Renal pelvis (tissue), 12 donors: ENCODE measurements around the gene TMEM116. TPM values are rescaled to one million over a fixed set of nuclear protein-coding genes. Genes with fewer than 3 reads are reported as not detected.
"Not testable (repeated sequence)": the region's sequence is repeated elsewhere in the genome, so short reads cannot be mapped to it uniquely, and the experiment has no call there.

Experiments
- DNase-seq: peaks from one replicate; pipeline ENCODE4 v3.0.0-alpha.2; 2013
- long read RNA-seq, 16 experiments: transcript quantifications; one replicate each; lab custom pipeline, GENCODE V29; 2026
- polyA plus RNA-seq, 3 donors: library from polyadenylated mRNA; unstranded; fragments of 120-200 nt; gene quantifications; one replicate each; pipeline ENCODE4 v1.2.1, GENCODE V29; 2013; ENCODE audit not compliant: insufficient read length in 3 of 3

Gene TMEM116
- 10 to 100 TPM; 29.3 to 36.8 (median 29.3) TPM for polyA plus RNA-seq
- long read RNA-seq, donor 1, partial matches to known transcripts, result 382 of 385 reads
- long read RNA-seq, donor 1, other reads (novel, unspliced or antisense), result 0 of 385 reads
- long read RNA-seq, donor 2, partial matches to known transcripts, result 20 of 354 reads
- long read RNA-seq, donor 2, other reads (novel, unspliced or antisense), result 329 of 354 reads
- long read RNA-seq, donor 3, partial matches to known transcripts, result 14 of 234 reads
- long read RNA-seq, donor 3, other reads (novel, unspliced or antisense), result 219 of 234 reads
- long read RNA-seq, donor 4, partial matches to known transcripts, result 5 of 11 reads
- long read RNA-seq, donor 4, other reads (novel, unspliced or antisense), result 0 of 11 reads
- long read RNA-seq, donor 5, partial matches to known transcripts, result 0 of 1 reads
- long read RNA-seq, donor 5, other reads (novel, unspliced or antisense), result 0 of 1 reads
- long read RNA-seq, donor 6, partial matches to known transcripts, result 11 of 288 reads
- long read RNA-seq, donor 6, other reads (novel, unspliced or antisense), result 269 of 288 reads
- long read RNA-seq, donor 7, partial matches to known transcripts, result 326 of 581 reads
- long read RNA-seq, donor 7, other reads (novel, unspliced or antisense), result 252 of 581 reads
- long read RNA-seq, donor 8, partial matches to known transcripts, result 0 of 1 reads
- long read RNA-seq, donor 8, other reads (novel, unspliced or antisense), result 0 of 1 reads
- long read RNA-seq, donor 9, partial matches to known transcripts, result 570 of 641 reads
- long read RNA-seq, donor 9, other reads (novel, unspliced or antisense), result 69 of 641 reads
- long read RNA-seq, donor 10, partial matches to known transcripts, result 5 of 7 reads
- long read RNA-seq, donor 10, other reads (novel, unspliced or antisense), result 0 of 7 reads
- long read RNA-seq, donor 11, partial matches to known transcripts, result 0 of 1 reads
- long read RNA-seq, donor 11, other reads (novel, unspliced or antisense), result 0 of 1 reads
- long read RNA-seq, donor 12, partial matches to known transcripts, result 321 of 411 reads
- long read RNA-seq, donor 12, other reads (novel, unspliced or antisense), result 83 of 411 reads
- long read RNA-seq, donor 13, partial matches to known transcripts, result 0 of 169 reads
- long read RNA-seq, donor 13, other reads (novel, unspliced or antisense), result 167 of 169 reads
- long read RNA-seq, donor 14, result 0 reads
- long read RNA-seq, donor 15, partial matches to known transcripts, result 498 of 596 reads
- long read RNA-seq, donor 15, other reads (novel, unspliced or antisense), result 97 of 596 reads
- long read RNA-seq, donor 16, partial matches to known transcripts, result 0 of 1 reads
- long read RNA-seq, donor 16, other reads (novel, unspliced or antisense), result 0 of 1 reads

DNA sequence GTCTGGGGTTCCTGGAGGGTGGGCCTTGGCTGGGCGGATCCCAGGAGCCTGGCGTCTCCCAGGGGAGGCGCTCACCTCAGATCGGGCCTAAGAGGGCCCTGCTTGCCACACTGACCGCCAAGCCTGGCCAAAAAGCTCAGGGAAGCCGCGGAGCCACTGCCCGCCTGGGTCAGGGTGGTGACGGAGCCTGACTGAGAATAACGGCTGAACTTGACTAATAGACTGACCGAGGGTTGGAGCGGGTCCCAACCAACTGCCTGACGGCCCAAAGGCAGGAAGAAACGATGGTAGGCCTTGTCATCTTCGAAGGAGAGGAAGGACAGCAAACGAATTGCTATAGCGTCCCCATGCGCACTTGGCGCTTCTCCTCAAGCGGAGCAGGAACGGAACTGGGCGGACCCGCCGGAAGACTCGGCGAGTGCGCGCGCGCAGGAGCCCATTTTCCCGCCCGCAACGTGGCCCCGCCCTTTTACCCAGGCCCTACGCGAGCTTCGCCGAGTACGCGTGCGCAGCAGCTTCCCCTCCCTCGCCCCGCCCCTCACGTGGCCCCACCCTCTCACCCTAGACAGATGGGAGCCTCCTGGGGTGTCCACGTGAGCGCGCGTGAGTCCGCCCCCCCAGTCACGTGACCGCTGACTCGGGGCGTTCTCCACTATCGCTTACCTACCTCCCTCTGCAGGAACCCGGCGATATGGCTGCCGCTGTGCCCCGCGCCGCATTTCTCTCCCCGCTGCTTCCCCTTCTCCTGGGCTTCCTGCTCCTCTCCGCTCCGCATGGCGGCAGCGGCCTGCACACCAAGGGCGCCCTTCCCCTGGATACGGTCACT is at the start of gene TMEM116, which contains the start of gene ERP29:
TMEM116 (minus strand) TSS at position 391 of the 826 bp plus-strand sequence. CDS start 7,895 bp downstream, outside the sequence.
ERP29 (plus strand) TSS at position 652 of the 826 bp plus-strand sequence; CDS start at position 692, 40 bp downstream.
- DNase-seq, result peak; percentile 99

DNA sequence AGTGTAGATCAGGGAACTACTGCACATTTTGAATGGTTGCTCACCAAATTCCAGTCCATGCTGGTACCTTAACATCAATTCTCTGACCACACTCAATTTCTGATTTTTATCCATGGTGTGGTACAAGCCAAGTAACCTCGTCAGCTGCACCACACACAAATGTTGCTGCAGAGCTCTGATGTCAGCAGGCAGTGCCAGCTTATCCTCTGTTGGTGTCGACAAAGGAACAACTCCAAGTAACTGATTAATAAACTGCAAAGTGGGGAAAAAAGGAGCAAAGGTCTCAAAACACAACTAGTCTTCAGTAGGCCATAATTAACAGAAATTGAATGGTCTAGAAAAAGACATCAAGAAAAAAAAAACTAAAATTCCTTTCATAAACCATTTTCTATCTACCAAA is 48.2 kb upstream of the TMEM116 start:
- DNase-seq, result no peak

DNA sequence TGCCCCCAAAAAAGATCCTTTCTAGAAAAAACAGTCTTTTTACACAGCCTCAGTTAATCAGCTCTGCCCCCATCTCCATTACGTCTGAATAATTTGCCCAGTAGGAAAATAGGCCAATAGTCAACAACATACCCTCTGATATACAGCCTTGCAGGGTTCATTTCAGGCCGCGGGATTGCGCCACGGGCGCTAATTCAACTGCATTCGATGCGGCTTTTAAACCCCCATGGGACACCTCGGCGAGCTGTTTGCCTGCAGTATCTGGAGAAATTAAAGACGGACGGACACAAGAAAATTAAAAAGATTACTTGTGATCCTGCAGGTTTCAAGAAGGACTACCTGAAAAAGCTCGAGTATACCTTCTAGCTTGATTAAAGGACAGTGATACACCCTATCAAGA is 36.4 kb upstream of the TMEM116 start:
- DNase-seq, result no peak

DNA sequence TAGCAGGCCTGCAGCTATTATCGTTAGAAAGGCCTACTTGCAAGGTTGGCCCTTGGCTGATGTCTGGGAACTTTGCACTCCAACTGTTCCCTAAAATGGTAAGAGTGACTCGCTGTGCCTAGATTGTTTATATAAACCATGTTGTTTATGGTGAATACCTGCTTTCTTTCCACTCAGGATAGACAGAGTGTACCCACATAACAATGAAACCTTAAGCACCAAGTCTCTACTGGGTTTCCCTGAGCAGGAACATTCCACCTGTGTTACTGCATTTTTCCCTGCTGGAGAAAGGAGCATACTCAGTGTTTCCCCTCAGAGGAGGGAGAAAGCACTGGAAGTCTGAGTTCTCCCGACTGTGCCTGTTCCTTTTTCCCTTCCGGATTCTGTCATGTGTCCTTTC is 33.0 kb upstream of the TMEM116 start:
- DNase-seq, result no peak

DNA sequence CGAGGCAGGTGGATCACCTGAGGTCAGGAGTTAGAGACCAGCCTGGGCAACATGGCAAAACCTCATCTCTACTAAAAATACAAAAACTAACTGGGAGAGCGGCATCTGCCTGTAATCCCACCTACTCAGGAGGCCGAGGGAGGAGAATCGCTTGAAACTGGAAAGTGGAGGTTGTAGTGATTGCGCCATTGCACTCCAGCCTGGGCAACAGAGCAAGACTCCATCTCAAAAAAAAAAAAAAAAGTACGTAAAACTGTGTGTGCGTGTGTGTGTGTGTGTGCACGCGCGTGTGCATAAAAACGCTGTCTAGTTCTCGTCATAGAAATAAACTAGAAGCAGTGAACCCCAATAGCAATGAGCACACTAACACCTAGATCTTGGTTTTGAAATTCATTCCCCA is 23.6 kb upstream of the TMEM116 start:
- DNase-seq, result not testable (repeated sequence)

DNA sequence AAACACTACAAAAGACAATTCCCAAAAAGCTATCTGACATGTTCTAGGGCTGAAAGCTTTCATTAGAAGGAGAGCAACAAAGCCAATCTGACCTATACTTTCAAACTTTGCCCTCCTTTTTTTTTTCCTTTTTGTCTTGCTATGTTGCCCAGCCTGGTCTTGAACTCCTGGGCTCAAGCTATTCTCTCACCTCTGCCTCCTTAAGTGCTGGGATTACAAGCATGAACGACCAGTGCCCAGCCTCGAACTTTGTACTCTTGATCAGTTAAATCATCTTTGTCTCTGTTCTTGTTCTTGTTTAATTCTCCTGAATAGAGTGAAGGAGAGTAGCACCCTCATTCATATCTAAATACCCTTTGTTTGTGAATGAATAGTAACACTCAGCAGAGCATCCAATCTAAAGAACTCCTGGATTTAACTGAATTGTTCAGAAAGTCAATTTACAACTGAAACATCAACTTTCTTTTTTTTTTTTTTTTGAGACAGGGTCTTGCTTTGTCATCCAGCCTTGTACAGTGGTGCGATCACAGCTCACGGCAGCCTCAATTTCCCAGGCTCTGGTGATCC is 22.3 kb upstream of the TMEM116 start:
- DNase-seq, result no peak

DNA sequence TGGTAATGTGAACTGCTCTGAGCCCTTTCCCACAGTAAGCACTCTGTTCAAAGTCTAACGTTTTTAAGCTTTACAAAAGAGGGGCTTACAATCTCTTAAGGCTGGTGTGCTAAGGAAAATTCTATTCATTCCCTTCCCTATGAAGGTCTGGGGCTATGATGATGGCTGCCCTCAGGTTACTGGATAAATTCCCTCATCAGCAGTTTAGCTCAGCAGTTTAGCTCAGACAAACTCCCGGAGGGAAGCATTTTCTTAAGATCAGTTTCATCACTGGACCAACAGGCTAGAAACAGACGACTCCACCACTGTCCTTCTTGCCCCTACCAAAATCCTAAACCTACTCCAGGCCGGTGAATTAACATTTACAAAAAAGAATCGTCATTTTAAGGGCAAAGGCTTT is 19.3 kb upstream of the TMEM116 start:
- DNase-seq, result no peak

DNA sequence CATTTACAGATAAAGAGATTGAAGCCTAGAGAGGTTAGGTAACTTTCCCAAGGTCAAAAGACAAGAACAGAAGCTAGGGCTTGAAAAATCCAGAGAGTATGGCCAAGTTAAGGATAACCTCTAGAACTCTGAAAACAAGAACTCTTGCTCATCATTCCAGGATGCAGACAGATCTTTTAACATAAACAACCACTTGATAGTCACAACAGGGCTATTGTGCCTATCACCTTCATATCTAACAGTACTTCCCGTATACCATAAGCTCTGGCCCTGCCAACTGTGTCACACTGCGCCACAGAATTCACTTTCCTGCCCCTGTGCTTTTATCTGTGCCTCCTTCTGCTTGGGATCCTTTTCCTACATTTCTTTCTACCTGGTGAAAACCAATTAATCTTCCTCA is 18.5 kb upstream of the TMEM116 start:
- DNase-seq, result no peak

DNA sequence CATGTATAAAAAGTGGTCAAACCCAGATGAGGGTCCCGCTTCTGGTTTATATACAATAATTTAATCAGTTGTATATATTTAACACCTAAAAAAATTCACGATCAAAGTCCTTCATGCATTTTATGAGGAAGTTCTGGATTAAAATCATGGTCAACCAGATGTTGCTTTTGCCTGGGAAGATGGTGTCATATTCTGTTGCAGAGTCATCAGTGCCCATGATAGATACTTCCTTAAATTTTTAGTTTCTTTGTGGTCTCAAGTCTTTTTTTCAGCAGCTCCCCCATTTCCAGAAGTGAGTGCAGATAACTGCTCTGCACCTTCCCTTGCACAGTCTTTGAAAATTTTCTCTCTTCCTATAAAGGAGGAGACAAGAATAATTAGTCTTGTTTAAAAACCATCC is 16.3 kb upstream of the TMEM116 start:
- DNase-seq, result no peak

DNA sequence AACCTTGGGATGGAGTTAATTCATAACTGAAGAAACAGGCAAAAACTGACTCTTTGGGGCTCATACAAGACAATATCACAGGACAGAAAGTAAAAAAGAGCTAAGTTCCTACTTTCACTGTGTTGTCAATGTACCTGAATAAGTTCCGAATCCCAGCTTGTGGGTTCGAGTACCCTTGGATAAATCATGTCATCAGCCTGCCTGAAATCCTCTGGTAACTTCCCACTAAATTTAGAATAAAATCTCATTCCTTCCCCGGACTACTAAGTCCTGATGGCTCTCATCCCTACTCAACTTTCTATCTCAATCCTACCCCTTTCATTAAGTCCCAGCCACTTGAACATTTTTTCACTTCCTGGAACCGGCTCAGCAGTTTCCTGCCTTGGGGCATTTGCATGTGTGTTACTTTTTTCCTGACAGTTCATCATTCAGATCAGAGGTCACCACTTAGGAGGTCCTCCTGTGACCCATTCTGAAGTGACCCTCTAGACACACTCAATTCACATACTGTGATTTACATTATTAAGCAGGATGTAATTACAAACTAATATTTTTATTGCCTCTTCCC is 12.9 kb upstream of the TMEM116 start:
- DNase-seq, result no peak

DNA sequence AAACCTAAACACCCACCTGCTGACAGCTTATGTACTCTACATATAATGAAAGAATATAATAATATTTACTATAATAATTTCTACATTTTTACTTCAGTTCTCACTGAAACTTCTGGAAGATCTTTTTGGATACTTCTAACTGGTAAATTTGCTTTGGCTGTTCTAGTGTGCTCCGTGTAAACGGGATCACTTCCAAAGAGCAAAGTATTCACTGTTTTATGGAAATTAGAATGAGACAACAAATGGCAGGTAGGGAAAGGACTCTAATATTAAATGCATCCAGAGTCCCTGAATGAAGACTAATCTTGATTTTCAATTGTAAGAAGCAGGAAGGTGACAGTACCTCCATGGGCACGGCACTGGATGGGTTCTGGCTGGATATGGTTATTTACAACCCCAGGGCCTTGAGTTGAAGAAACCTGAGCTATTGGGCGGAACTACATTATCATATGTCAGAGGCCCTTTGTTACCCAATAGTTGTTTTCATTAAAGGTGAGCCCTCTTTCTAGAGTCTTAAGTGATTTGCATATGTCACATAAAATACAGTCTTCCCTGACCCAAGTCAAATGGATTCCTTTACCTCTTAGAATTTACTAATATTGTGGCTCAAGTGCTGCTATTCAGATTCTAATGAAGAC is 10.9 kb upstream of the TMEM116 start:
- DNase-seq, result no peak

DNA sequence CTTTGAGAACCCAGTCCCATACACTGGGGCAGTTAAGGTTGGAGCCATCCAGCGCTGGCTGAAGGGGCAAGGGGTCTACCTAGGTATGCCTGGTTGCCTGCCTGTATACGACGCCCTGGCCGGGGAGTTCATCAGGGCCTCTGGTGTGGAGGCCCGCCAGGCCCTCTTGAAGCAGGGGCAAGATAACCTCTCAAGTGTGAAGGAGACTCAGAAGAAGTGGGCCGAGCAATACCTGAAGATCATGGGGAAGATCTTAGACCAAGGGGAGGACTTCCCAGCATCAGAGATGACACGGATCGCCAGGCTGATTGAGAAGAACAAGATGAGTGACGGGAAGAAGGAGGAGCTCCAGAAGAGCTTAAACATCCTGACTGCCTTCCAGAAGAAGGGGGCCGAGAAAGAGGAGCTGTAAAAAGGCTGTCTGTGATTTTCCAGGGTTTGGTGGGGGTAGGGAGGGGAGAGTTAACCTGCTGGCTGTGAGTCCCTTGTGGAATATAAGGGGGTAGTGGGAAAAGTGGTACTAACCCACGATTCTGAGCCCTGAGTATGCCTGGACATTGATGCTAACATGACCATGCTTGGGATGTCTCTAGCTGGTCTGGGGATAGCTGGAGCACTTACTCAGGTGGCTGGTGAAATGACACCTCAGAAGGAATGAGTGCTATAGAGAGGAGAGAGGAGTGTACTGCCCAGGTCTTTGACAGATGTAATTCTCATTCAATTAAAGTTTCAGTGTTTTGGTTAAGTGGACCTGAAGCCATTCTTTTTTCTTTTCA is 9.5 kb upstream of the TMEM116 start:
- DNase-seq, result no peak

DNA sequence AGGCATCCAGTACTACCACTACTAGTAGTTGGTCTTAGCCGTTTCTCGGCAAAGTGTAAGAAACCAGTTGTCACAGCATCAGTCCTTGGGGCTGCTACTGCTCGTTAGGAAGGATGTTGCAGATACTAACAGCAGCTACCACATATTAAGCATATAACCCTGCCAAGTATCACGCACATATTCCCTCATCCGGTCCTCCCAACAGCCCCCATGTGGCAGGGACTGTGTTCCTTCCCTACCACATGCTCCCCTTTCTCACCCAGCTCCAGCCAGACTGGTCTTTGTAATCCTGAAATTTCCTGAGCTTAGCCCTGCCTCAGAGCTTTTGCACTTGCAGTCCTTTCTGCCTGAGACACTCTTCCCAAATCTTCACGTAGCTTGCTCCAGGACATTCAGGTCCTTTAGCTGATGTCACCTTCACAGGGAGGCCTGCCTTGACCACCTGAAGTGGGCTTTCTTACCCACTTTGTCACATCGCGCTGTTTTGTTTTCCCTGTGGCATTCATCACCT is 8.0 kb upstream of the TMEM116 start:
- DNase-seq, result no peak

DNA sequence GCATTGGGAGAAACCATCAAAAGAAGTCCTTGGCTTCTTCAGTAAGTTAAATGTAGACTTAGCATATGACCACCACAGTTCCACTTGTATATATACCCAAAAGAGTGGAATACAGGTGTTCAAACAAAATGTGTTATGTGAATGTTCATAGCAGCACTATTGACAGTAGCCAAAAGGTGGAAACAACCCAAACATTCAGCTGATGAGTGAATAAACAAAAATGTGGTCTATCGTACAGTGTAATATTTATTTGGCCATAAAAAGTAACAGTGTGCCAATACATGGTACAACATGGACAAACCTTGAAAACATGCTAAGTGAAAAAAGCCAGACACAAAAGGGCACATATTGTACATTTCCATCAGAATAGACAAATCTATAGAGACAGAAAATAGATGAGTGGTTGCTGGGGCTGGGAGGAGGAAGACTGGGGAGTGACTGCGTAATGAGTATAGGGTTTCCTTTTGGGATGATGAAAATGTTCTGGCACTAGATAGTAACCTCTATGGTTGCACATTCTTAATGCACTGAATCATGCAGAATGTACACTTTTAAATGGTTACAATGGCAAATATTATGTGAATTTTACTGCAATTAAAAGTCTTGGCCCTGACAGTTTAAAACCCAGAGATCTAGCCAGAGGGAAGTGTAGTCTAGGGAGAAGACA is 5.7 kb upstream of the TMEM116 start:
- DNase-seq, result no peak

DNA sequence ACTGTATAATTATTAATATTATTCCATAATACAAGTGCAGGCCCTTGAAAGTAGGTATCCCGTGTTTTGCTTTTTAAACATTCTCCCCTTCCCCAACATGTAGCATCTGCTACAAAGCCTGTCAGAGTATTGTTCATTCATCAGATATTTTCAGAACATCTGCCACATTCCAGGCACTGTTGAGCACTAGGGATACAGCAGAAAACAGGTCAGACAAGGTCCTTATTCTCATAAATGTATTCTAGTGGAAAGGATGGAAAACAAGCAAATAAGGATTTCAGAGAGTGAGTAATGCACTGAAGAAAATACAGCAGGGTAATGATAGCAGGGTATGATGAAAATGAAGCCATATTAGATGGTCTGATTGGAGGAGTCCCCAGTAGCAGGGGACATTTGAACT is 4.1 kb upstream of the TMEM116 start:
- no peak for DNase-seq

DNA sequence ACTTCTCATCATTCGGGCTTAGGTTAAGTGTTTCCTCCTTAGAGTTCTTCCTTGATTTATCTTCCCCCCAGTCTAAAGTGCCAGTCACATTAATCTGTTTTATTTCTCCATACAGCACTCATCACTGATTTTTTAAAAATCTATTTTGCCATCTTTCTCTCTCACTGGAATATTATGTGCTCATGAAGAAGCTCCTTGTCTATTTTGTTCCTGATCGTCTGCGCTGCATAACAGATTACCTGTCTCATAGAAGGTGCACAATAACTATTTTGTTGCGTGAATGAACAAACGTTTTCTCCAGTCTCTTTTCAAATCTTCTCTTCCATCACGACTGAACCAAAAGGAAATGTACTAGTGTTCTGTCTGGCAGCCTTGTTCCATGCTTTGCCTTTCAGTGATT is 3.0 kb upstream of the TMEM116 start:
- DNase-seq, result no peak

DNA sequence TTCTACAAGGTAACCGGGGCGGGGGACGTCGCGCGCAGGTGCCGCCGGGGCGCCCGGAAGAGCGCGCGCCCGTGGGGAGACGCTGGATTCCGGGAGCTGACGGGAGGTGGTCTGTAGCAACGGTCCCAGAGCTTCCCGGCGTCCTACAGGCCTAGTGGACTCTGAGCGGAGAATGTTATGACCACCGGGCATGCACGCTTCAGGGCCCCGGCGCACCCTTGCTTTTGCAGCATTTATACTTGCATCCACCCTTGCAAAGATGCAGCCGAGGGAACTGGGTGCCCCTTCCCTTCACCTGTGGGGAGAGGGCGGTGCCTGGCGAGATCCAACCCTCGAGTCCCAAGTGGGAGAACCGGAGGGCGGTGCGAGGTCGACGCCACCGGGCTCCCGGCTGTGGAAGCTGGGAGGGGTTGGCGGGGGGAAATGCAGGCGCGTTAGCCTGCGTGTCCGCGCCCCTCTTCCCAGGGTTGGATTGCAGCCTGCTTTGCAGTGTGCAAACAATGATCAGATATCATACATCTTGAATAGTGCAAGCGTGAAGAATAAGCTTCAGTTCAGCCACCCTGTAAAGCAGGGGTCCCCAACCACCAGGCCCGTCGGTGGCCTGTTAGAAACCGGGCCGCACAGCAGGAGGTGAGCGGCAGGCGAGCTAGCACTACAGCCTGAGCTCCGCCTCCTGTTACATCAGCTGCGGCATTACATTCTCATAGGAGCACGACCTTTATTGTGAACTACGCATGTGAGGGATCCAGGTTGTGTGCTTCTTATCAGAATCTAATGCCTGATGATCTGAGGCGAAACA is 837 bp upstream of the TMEM116 start:
- DNase-seq, result peak; percentile 42
